ENCODE results near the gene ARSB.

Gene ARSB

GRCh38 chr5:78727786-78728761, 257.0 kb downstream of the ARSB start:
- in situ Hi-C loops (cut with HindIII; ENCODE audit: low pct_unique_long_range_greater_than_20kb, low sequenced_read_pairs), result no loop called here
- DNase-seq (ENCODE audit: low read depth in 1 of 2, low spot score in 1 of 2), result no peak
- TF ChIP-seq JUND (IDR thresholded peaks at IDR 0.05; ENCODE audit: low read depth), result no peak
